GM11168 (cell line): ENCODE data around the gene LRRC57.

ENCODE experiments used
- in situ Hi-C: fragments of 300-500 bp; cut with MboI; formaldehyde crosslinking; loops from one replicate; pipeline ENCODE4 v1.12.0; 2022; ENCODE audit warnings: low sequenced_read_pairs; ENCODE audit not compliant: unreplicated experiment

LRRC57 gene

DNA sequence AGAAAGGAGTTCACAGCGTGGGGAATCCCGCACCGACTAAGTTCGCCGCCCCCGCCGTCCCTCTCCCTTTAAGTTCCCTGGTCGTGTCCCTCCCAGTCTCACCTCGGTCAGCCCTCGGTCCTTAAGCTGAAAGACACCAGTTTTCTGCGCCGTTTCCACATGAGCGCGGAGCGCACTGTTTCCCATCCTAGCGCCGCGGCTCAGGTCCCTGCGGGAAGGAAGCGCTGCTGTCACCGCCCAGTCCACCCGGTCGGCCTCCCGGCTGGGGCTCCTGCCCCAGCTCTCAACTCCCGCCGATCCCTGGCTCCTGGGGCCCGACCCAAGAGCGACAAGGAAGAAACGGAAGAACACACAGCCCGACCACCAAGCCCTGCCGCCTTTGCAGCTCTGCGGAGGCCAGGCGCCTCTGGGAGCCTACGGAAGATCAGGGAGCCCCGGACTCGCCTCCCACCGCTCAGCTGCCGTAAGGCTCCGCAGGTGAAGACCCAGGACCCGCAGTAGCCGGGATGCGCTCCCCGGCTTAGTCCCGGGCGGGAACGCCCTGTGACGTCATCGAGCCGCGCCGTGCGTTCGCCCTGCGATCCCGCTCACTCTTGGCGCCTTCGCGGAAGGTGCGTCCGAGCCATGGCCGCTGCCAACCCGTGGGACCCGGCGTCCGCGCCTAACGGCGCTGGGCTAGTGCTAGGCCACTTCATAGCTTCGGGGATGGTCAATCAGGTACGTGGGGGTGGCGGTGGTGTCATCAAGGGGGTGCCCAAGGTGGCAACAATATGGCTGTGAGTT is at the start of gene LRRC57, which contains the start of gene HAUS2:
LRRC57 (minus strand) TSS at position 545 of the 783 bp plus-strand sequence; CDS start at position 186, 359 bp downstream.
HAUS2 (plus strand) TSS at position 590 of the 783 bp plus-strand sequence; CDS start at position 625, 35 bp downstream.
- in situ Hi-C loops, result no loop called here

DNA sequence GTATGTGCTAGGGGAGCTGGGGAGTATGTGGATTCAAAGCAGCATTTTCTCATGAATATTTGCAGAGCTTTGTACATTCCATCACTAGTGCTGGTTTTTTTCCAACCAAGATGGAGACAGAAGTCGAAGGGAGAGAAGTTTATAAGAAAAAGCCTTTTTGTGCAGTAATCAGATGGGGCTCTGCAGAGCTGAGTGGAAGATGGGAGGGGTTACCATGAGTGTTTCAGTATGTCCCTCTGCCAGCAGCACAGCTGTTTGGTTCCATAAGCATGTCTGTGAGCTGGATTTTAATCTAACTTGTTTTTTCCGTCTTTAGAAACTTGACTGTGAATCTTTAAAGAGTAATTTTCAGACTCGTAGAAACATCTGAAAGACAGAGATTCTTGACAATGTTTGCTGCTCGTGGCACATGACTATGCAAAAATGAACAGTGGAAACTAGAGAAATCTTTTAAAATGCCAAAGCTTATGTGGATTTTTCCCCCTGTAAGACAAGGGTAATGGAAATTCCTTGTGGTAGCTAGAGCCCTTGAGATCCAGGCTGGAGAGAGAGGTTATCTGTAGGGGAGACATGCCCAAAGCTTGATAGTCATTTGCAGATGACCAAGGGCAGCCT is 47.1 kb upstream of the LRRC57 start:
- in situ Hi-C loops, result loop anchor here (10.0 kb wide), 1 partner anchor 49 kb away; no protein-coding TSS in a partner anchor

DNA sequence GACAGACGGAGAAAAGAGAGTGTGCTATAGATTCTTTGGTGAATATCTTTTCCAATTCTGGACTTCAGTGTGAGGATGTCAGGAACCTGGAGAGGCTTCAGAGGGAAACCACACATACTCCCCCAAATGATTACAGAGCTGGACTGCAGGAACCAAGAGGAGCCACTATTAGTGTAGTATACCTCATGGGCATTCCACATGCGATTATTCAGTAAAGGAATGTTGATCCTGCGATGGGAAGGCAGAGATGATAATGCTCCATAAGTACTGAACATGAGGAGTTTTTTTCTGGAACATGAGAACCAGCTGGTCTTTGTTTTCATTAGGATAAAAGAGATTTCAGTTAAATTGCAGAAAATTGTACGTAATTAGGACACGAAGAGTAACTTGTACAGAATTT is 45.5 kb upstream of the LRRC57 start:
- in situ Hi-C loops, result loop anchor here (10.0 kb wide), 1 partner anchor 51 kb away; no protein-coding TSS in a partner anchor

DNA sequence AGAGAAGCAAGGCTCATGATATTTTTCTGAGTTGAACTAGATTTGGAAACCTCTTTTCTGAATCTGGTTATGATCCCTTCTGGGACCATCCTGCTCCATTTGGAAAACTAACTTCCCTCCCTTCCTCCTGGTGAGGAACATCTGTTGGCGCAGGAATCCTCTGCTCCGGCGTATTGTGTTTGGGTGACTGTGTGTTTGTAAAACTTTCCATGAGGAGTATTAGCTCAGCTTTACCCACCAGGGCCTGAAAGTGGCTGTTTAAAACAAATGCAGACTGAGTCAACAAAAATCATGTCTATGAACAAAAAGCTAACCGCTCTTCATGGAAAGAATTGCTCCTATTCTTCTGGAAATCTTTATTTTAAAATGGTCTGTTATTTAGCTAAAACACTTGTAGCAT is 44.5 kb upstream of the LRRC57 start:
- in situ Hi-C loops, result loop anchor here (10.0 kb wide), 1 partner anchor 52 kb away; no protein-coding TSS in a partner anchor

DNA sequence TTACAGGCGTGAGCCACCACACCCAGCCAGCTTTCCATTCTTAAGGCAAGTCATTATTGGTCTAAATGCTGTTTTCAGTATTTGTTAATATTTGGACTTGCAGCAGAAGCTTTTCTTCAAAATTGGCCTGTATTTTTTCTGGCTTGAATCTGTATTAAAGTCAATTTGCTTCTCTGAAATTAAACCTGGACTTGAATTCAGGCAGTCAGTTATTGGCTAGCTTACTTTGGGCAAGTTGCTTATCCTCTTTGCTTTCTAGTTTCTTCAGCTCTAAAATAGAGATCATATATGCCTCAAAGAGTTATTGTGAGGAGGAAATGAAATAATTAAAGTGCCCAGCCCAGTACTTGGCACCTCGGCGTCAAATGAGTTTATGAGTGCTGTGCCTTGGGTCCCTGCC is 44.1 kb upstream of the LRRC57 start:
- in situ Hi-C loops, result loop anchor here (10.0 kb wide), 1 partner anchor 52 kb away; no protein-coding TSS in a partner anchor

DNA sequence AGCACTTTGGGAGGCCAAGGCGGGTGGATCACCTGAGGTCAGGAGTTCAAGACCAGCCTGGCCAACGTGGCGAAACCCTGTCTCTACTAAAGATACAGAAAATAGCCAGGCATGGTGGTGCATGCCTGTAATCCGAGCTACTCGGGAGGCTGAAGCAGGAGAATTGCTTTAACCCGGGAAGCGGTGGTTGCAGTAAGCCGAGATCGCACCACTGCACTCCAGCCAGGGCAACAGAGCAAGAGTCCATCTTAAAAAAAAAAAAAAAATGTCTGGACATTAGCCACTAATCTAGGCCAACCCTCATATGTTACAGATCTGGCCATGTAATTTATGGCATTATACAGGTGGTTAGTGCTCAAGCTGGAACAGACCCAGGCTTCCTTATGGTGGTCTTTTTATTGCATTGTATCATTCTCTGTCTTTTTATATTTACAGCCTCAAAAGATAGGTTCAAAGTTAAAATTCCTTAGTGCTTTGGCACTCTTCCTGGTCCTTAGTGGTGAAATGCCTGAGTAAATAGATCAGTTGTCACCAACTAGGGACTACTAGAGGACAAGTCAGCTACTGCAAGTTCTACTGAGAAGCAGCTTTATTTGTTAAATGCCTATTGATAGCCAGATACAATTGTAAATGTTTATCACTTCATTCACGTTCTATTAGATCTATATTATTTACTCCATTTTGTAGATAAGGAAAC is 42.8 kb upstream of the LRRC57 start:
- in situ Hi-C loops, result loop anchor here (10.0 kb wide), 1 partner anchor 53 kb away; no protein-coding TSS in a partner anchor

DNA sequence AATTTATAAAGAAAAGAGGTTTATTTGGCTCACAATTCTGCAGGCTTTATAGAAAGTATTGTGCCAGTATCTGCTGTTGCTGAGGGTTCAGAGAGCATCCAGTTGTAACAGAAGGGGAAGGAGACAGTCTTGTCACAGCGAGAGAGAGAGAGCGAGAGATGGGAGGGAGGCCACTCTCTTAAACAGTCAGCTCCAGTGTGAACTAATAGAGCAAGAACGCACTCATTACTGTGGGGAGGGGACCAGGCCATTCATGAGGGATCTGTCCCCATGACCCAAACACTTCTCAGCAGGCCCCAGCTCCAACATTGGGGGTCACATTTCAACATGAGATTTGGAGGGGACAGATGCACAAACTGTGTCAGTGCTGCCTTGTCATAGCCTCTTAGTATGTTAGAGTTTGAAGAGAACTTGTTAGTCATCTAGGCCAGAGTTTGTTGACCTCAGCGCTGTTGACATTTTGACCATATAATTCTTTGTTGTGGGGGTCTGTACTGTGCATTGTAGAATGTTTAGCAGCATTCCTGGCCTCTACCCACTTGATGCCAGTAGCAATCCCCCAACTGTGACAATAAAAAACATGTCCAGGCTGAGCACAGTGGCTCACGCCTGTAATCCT is 42.1 kb upstream of the LRRC57 start:
- in situ Hi-C loops, result loop anchor here (10.0 kb wide), 1 partner anchor 54 kb away; no protein-coding TSS in a partner anchor

DNA sequence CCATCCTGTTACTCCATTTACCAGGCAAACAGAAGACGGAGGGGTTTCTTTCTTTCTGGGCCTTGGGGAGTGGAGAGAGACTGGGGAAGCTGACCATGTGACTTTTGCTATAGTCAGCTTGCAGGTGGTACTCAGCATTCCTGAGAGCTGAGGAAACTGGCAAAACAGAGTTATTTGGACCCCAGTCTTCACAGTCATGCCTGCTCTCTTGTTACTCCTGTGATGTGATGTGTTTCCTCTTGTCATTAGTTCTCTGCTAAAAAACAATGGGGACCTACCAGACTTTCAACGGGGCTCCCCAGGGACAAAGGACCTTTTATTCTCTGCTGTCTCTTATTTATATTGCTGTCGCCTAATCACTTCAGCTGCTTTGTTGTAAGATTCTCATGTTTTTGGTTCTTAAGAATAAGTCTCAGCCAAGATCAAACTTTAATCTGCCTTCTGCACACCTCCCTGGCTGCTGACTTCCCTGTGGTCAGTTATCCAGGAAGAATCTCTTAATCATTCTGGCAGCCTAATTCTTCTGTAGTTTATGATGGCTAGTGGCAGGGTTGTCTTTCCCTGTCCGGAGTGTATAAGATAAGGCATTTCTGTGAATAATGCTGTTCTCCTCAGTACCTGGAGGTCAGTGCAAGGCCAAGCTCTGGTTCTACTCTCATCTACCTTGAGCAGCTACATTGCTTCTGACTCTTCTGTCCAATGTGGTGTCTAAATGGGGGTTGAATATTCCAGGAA is 35.6 kb upstream of the LRRC57 start:
- in situ Hi-C loops, result no loop called here

DNA sequence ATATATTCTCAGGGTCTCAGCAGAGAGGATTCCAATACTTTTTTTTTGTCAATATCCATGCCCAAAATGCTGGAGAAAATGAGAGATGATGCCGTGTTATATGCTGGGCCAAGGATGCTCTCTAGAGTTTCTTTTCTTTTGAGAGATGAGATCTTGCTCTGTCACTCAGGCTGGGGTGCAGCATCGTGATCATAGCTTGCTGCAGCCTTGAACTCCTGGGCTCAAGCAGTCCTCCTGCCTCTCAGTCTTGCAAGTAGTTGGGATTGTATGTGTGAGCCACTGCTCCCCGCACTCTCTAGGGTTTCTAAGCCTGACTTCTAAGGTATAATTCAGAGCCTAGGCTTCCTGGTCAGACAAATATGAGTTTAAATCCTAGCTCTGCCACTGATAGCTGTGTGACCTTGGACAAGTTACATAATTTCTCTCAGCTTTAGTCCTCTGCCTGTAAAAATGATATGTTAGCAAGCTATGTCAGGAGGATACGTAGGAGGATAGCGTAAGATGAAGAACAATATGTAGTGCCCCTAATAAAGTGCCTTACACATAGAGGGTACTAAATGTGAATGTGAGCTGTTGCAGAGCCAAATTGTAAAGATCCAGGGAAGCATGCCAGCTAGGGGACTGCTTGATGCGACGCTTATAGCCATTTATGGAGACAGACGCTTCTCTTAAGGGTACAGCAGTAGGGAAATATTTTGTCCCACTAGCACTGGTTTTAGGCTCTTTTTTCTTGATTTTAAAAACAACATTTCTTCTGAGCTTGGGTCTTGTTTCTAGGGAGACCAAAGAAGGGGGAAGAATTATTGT is 34.2 kb upstream of the LRRC57 start:
- in situ Hi-C loops, result no loop called here

DNA sequence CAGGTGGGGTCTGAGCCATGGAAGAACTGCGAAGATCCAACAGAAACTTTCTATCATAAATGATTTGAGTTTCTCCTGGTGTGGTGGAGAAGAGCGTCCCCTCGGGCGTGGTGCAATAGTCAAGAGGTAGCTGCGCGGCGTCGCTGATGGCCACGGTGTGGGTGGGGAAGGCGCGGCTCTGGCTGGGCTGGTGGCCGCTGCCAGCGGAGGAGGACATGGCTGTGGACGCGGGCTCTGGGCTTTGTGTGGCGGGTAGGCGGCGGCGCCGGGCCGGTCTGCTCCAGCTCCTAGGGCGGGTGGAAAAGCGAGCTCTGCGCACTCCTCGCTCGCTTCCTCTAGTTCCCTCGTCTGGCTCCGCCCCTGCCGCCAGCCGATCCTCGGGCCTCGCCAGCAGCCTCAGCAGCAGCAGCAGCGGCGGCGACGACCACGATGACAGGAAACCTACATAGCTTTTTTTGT is 32.7 kb upstream of the LRRC57 start:
- in situ Hi-C loops, result no loop called here

DNA sequence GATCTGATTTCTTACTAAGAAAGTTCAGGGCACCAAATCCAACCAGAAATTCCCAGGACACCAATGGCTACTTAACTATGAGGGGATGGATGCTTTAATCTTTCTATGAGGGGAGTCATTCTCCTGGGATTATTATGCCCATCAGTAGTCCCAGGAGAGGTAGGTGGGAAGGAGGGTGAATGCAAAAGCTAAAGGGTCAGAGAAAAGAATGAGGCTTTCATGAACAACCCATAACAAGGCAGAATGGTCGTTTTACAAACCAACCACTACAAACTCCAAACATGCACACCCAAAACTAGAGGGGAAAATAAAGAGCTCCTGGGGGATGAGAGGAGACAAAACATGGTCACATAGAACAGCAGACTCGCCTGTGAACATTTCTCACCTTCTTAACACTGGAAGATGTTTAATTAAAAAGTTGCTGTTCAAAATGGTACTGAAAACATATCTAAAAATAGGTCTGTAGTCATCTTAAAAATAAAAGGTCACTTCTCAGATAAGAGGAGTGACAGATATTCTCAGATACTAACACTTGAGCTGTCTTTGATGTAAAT is 30.5 kb upstream of the LRRC57 start:
- in situ Hi-C loops, result no loop called here

DNA sequence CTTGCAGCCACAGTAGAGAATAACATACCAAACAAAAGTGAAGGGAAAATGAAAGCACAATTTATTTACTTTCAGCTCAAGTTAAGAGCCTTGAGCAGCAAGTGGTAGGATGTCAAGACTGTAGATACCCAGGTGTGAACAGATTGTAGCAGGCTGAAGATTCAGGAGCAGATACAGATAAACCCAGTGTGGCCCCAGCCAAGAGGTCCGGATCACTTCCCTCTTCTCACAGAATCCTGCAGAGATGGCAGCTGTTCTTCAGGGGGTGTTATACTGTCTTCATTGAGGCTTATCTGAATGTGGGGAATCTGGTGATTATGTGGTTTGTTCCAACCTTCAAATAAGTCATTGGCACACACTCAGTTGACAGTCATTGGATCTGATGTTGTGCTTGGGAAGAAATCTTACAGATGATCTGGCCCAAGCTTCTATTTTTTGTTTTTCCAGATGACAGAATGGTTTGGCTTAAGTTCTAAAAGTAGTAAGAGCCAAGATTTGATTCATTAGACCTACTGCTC is 29.0 kb upstream of the LRRC57 start:
- in situ Hi-C loops, result no loop called here

DNA sequence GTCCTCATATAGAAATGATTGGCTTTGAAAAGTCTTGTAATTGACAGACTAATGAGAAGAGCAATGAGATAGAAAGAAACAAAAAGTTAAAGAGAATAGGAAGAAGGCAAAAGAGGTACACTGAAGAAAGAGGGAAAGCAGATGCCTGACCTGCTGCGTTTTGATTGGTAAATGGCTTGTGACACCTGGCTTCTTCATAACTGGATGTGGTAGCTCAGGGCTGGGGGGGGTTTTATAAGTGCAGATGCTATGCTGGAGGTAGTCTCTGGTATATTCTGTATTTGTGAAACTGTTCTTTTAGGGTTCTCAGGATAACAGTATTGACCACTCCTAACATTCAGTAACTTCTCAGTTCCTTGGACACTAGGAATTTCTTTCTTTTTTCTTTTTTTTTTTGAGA is 28.2 kb upstream of the LRRC57 start:
- in situ Hi-C loops, result no loop called here

DNA sequence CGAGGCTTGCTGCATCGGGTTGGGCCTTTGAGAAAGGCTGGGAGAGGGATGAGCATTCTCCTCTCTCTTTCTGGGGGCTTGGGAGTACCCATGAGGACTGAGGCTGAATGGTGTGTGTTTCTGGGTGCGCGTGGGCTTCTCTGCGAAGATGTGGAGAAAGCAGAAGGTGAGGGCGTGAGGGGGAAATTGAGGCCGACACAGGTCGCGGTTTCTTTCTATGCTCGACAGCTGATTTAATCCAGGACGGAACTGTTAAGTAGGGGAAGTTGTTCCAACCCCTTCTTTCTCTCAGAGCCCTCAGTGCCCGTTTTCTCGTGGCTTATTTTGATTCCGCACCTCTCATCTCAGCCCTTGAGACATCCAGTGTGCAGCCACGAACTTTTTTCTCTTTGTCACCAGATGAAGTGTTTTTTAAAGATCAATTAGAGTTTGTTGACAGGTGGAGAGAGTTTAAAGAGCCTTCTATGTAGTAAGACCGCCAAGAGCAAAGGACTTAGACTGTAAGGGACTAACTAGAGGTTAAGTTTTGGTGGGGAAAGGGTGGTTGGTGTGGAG is 27.5 kb upstream of the LRRC57 start:
- in situ Hi-C loops, result no loop called here

DNA sequence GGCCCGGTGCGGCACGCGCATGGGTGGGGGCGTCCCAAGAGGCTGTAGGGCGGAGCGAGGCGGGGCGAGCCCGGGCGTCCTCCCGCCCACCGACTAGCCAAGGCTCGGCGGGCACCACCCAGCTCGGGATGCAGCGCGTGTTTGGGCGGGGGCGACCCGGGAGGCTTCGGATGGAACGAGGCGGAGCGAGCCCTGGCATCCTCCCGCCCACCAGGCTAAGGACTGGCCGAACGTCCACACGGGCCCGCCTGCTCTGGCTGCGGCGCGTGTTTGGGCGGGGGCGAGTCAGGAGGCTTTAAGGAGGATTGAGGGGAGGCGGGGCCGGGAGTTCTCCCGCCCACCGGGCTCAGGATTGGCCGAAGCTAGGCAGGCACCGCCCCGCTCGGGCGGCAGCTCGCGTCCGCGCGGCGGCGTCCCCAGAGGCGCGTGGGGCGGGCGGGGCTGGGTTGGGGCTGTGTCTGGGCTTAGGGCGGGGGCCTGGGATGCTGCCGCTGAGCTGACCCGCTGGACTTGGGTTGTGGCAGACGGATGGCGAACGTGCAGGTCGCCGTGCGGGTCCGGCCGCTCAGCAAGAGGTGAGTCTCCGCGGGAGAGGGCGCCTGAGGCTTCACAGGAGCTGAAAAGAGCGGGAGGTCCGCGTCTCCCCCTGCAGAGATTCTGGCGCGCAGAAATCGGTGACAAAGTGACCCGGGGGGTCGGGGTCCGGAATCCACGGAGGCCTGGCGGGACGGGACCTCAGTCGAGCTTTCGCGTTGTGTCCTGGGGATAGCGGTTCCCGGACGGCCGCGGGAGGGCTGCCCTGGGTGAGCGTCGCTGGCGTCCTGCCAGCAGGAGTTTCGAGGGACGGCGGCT is 26.8 kb upstream of the LRRC57 start, which contains the start of gene STARD9:
STARD9 (plus strand) TSS at position 419 of the 852 bp plus-strand sequence; CDS start at position 529, 110 bp downstream.
- in situ Hi-C loops, result no loop called here

DNA sequence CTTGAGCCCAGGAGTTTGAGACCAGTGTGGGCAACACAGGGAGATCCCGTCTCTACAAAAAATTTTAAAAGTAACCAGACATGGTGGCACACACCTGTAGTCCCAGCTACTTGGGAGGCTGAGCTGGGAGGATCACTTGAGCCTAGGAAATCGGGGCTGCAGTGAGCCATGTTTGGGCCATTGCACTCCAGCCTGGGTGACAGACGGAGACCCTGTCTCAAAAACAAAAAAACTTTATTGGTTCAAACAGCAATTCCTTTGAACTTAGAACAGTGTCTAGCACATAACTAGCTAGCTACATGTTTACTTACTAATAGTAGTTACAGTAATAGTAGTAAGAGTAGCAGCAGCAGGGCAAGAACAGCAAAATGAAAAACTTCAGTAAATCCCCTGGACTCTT is 10.1 kb upstream of the LRRC57 start:
- in situ Hi-C loops, result no loop called here
